CD14-positive monocyte (primary cell): ENCODE measurements around the gene TM2D1. TPM values are rescaled to one million over a fixed set of nuclear protein-coding genes. Genes with fewer than 3 reads are reported as not detected.

Experiments
- DNase-seq, 3 donors: peaks; one replicate each; pipeline ENCODE4 v3.0.0-alpha.2; 2011 to 2022
- H2AFZ ChIP-seq: 2 replicates; pipeline ENCODE4 v1.6.0; 2012; ENCODE audit warnings: mild to moderate bottlenecking, low read depth, low read length, inconsistent platforms; ENCODE audit not compliant: insufficient read depth, poor library complexity, severe bottlenecking
- H3K27ac ChIP-seq, 2 donors: 1 replicate in 1 of 2; 2 replicates in 1 of 2; pipeline ENCODE4 v1.5.1; 2012 to 2013; ENCODE audit warnings: low read length in 2 of 2, control low read depth in 1 of 2, inconsistent platforms in 1 of 2, low read depth in 1 of 2, mild to moderate bottlenecking in 1 of 2
- H3K27me3 ChIP-seq, 2 donors: one replicate each; pipeline versions ENCODE4 v1.6.0 to v1.6.1; 2011 to 2013; ENCODE audit warnings: low read length in 2 of 2; ENCODE audit not compliant: control insufficient read depth in 2 of 2, insufficient read depth in 2 of 2
- H3K36me3 ChIP-seq, 2 donors: replicated peaks in 1 of 2; 1 replicate in 1 of 2; 2 replicates in 1 of 2; pipeline versions ENCODE4 v1.5.1 to v1.6.1; 2012 to 2013; ENCODE audit warnings: low read length in 2 of 2, control low read depth in 1 of 2, inconsistent platforms in 1 of 2, mild to moderate bottlenecking in 1 of 2; ENCODE audit not compliant: insufficient read depth in 2 of 2, control insufficient read depth in 1 of 2
- H3K4me1 ChIP-seq, 2 donors: 1 replicate in 1 of 2; 2 replicates in 1 of 2; pipeline versions ENCODE4 v1.5.1 to v1.6.1; 2012 to 2013; ENCODE audit warnings: low read length in 2 of 2, control low read depth in 1 of 2, inconsistent platforms in 1 of 2, mild to moderate bottlenecking in 1 of 2, moderate library complexity in 1 of 2; ENCODE audit not compliant: insufficient read depth in 2 of 2, control insufficient read depth in 1 of 2
- H3K4me2 ChIP-seq: replicated peaks from 2 replicates; pipeline ENCODE3; 2012; ENCODE audit warnings: low read length, moderate library complexity, mild to moderate bottlenecking; ENCODE audit not compliant: poor library complexity, severe bottlenecking; ENCODE audit errors: extremely low read depth
- H3K4me3 ChIP-seq, 3 experiments: fragments of 200-600 bp in 1 of 3; sonication (generic) in 1 of 3; replicated peaks in 1 of 3; 1 replicate in 2 of 3; 2 replicates in 1 of 3; pipeline ENCODE4 v1.5.1; 2011 to 2013; ENCODE audit warnings: low read length in 3 of 3, mild to moderate bottlenecking in 3 of 3, control low read depth in 2 of 3, low read depth in 2 of 3, inconsistent platforms in 1 of 3, moderate library complexity in 1 of 3
- H3K79me2 ChIP-seq: 2 replicates; pipeline ENCODE4 v1.6.0; 2012; ENCODE audit warnings: mild to moderate bottlenecking, control low read depth, inconsistent platforms, low read length, moderate library complexity; ENCODE audit not compliant: insufficient read depth
- H3K9ac ChIP-seq: 2 replicates; pipeline ENCODE4 v1.6.0; 2017; ENCODE audit warnings: low read length, mild to moderate bottlenecking; ENCODE audit not compliant: insufficient read depth, poor library complexity, severe bottlenecking
- H3K9me3 ChIP-seq, 2 donors: replicated peaks in 1 of 2; 1 replicate in 1 of 2; 2 replicates in 1 of 2; pipeline versions ENCODE4 v1.5.1 to v1.6.1; 2012 to 2013; ENCODE audit warnings: low read length in 2 of 2, control low read depth in 1 of 2; ENCODE audit not compliant: control insufficient read depth in 1 of 2, insufficient read depth in 1 of 2
- H4K20me1 ChIP-seq: 2 replicates; pipeline ENCODE4 v1.6.0; 2012; ENCODE audit warnings: mild to moderate bottlenecking, low read length, control low read depth, moderate library complexity; ENCODE audit not compliant: insufficient read depth
- H3K27ac Mint-ChIP-seq, 7 donors: one replicate each; pipeline ENCODE4 v1.8.0; 2020; ENCODE audit warnings: mild to moderate bottlenecking in 7 of 7, mixed read lengths in 7 of 7, moderate library complexity in 6 of 7, inconsistent platforms in 2 of 7
- H3K27me3 Mint-ChIP-seq, 3 donors: one replicate each; pipeline ENCODE4 v1.8.0; 2021 to 2022; ENCODE audit warnings: low read depth in 3 of 3, mild to moderate bottlenecking in 3 of 3, mixed read lengths in 3 of 3, moderate library complexity in 3 of 3, inconsistent platforms in 1 of 3
- H3K36me3 Mint-ChIP-seq, 2 donors: one replicate each; pipeline ENCODE4 v1.8.0; 2020; ENCODE audit warnings: mixed read lengths in 2 of 2, inconsistent platforms in 1 of 2, mild to moderate bottlenecking in 1 of 2
- H3K4me1 Mint-ChIP-seq: one replicate; pipeline ENCODE4 v1.8.0; 2020; ENCODE audit warnings: mild to moderate bottlenecking, mixed read lengths
- H3K4me3 Mint-ChIP-seq, 2 donors: one replicate each; pipeline ENCODE4 v1.8.0; 2020; ENCODE audit warnings: mild to moderate bottlenecking in 2 of 2, mixed read lengths in 2 of 2, moderate library complexity in 1 of 2
- H3K9me3 Mint-ChIP-seq, 7 donors: one replicate each; pipeline ENCODE4 v1.8.0; 2020 to 2022; ENCODE audit warnings: mixed read lengths in 7 of 7, mild to moderate bottlenecking in 6 of 7, moderate library complexity in 6 of 7, inconsistent platforms in 2 of 7
- CTCF ChIP-seq: fragments of 200-600 bp; IDR thresholded peaks from one replicate; pipeline ENCODE4 v1.8.0; 2022; ENCODE audit warnings: antibody characterized with exemption, mild to moderate bottlenecking
- WGBS: methylation state at CpG from one replicate; pipeline ENCODE4 v1.1.5; 2013; ENCODE audit warnings: missing lambda C conversion rate; ENCODE audit not compliant: insufficient coverage; 5-methylcytosine and 5-hydroxymethylcytosine counted together
- intact Hi-C, 2 donors: fragments of 100-400 bp; cut with micrococcal nuclease; formaldehyde crosslinking; loops; one replicate each; pipeline versions ENCODE4 v1.15.0 to v1.15.1; 2023
- polyA plus RNA-seq, 3 donors: library from polyadenylated mRNA; depleted of rRNA in 1 of 3; unstranded in 2 of 3; stranded (reverse) in 1 of 3; fragments of 300-500 nt in 2 of 3; fragments of >200 nt in 1 of 3; fragmentation: Illumina TruSeq in 2 of 3; gene quantifications; 1 replicate in 2 of 3; 2 replicates in 1 of 3; pipeline ENCODE4 v1.2.3, GENCODE V29; 2012 to 2021

TM2D1 gene
- polyA plus RNA-seq, 3 donors, result 32.6 to 46.6 (median 41.8) TPM

- no peaks in the 10 kb centered on the region for H4K20me1 ChIP-seq
- Mint-ChIP-seq H3K27me3 (peaks cover 0 to 2% (median 0%) of the 10 kb centered on the region in 3 donors), H3K4me1 (peaks cover 32% of the 10 kb centered on the region), H3K36me3 (peaks cover 10 to 18% of the 10 kb centered on the region in 2 donors), H3K9me3 (no peaks in the 10 kb centered on the region), H3K27ac (peak overlapping the region in 3 of 7 donors; percentile 16 to 41 (median 23)), H3K4me3 (no peak overlapping the region)
- H3K4me3 ChIP-seq, result no peak overlapping the region
- no peak for DNase-seq
- intact Hi-C loops, result no loop called here
- WGBS, result 80% methylated on average over 1 of the region's 3 CpGs
- H3K9me3 ChIP-seq, result no peaks in the 10 kb centered on the region
- H3K79me2 ChIP-seq, result no peaks in the 10 kb centered on the region
- TF ChIP-seq CTCF, result no peak
- H3K36me3 ChIP-seq, result peaks cover 3 to 10% of the 10 kb centered on the region in 2 donors
- H2AFZ ChIP-seq, result no peak overlapping the region
- no peak overlapping the region for H3K4me2 ChIP-seq
- H3K27ac ChIP-seq, result peak overlapping the region in 1 of 2 donors; percentile 15
- H3K9ac ChIP-seq, result no peak overlapping the region
- H3K4me1 ChIP-seq, result peaks cover 14 to 15% of the 10 kb centered on the region in 2 donors
- H3K27me3 ChIP-seq, result no peaks in the 10 kb centered on the region
These were observed 50.7 kb downstream of the TM2D1 start for GRCh38 chr1:61674221-61674620.

- H3K4me1 ChIP-seq, result peaks cover 14 to 15% of the 10 kb centered on the region in 2 donors
These were observed 52.6 kb downstream of the TM2D1 start for GRCh38 chr1:61672376-61672775.

More at GRCh38 chr1:61672376-61672775, 52.6 kb downstream of the TM2D1 start:
- H3K27me3 Mint-ChIP-seq, result peaks cover 0 to 2% (median 2%) of the 10 kb centered on the region in 3 donors
- no peak overlapping the region for H3K4me2 ChIP-seq
- H3K4me1 Mint-ChIP-seq, result peaks cover 40% of the 10 kb centered on the region
- no peaks in the 10 kb centered on the region for H3K79me2 ChIP-seq
- no peaks in the 10 kb centered on the region for H3K9me3 ChIP-seq
- WGBS, result no CpG with 5 or more reads among the region's 4 CpGs
- no peak overlapping the region for H3K27ac ChIP-seq
- H2AFZ ChIP-seq, result no peak overlapping the region
- no peaks in the 10 kb centered on the region for H3K9me3 Mint-ChIP-seq
- H3K27ac Mint-ChIP-seq, result no peak overlapping the region
- no peak for DNase-seq
- no peak overlapping the region for H3K4me3 ChIP-seq
- TF ChIP-seq CTCF, result no peak
- H3K9ac ChIP-seq, result no peak overlapping the region
- no peaks in the 10 kb centered on the region for H3K27me3 ChIP-seq
- no peaks in the 10 kb centered on the region for H4K20me1 ChIP-seq
- peaks cover 2 to 4% of the 10 kb centered on the region in 2 donors for H3K36me3 Mint-ChIP-seq
- intact Hi-C loops, result no loop called here
- no peaks in the 10 kb centered on the region for H3K36me3 ChIP-seq
- no peak overlapping the region for H3K4me3 Mint-ChIP-seq
